Left renal pelvis (tissue), 4 donors: ENCODE results near the gene SMARCC2. TPM values are rescaled to one million over a fixed set of nuclear protein-coding genes. Genes with fewer than 3 reads are reported as not detected.
"Not testable (repeated sequence)": the region's sequence is repeated elsewhere in the genome, so short reads cannot be mapped to it uniquely, and the experiment has no call there.

Source experiments
- DNase-seq, 4 donors: peaks; one replicate each; pipeline ENCODE4 v3.0.0-alpha.2; 2013; ENCODE audit warnings: low read depth in 4 of 4, low spot score in 3 of 4
- polyA plus RNA-seq, 4 donors: library from polyadenylated mRNA; unstranded; fragments of 120-200 nt; gene quantifications; one replicate each; pipeline ENCODE4 v1.2.1, GENCODE V29; 2013; ENCODE audit not compliant: insufficient read length in 4 of 4

The SMARCC2 gene
- polyA plus RNA-seq, 4 donors = 106 to 137 (median 129) TPM

- DNase-seq = no peak
These were observed 24.6 kb upstream of the SMARCC2 start for GRCh38 chr12:56213878-56214277.

DNA sequence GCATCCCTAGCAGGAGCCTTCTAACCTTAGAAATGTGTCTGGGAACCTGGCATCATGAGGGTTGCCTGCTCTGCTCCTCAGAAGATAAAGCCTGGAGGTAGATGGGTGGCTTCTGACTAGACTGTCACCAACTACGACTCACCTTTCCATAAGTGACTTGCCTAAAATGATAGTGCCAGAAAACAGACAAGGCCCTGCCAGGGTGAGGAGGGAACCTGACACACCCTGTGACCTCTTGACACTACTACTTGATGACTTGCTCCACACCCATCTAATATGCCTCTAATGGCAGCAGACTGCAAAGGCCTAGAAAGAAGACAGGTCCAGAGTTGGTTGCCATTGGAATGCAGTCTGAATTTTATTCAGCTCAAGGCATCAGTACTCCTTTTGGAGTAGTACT is 23.1 kb upstream of the SMARCC2 start:
- DNase-seq = no peak

GRCh38 chr12:56208006-56208405 is 18.7 kb upstream of the SMARCC2 start:
- DNase-seq = no peak

- no peak for DNase-seq
These were observed 17.3 kb upstream of the SMARCC2 start for GRCh38 chr12:56206452-56207166.

- DNase-seq = no peak
These were observed 16.2 kb upstream of the SMARCC2 start for GRCh38 chr12:56205445-56205844.

DNA sequence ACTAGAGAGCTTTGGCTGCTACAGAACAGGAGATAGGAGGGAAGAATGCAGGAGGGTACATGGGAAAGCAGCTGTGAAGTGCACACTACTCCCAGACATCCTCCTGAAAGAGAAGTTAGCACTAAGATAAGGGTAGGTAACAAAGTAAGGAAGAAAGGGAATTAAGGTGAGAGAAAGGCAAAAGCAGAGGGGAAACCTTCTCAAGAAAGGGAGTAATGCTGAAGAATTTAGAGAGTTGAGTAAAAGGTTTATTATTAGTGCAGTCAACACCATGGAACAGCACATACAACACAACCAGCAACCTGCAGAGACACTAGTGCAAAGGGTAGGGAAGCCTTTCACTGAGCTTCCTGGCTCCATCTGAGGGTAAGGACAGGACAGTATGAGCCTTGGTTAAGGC is 15.0 kb upstream of the SMARCC2 start:
- DNase-seq = no peak

- no peak for DNase-seq
These were observed 13.6 kb upstream of the SMARCC2 start for GRCh38 chr12:56202838-56203237.

DNA sequence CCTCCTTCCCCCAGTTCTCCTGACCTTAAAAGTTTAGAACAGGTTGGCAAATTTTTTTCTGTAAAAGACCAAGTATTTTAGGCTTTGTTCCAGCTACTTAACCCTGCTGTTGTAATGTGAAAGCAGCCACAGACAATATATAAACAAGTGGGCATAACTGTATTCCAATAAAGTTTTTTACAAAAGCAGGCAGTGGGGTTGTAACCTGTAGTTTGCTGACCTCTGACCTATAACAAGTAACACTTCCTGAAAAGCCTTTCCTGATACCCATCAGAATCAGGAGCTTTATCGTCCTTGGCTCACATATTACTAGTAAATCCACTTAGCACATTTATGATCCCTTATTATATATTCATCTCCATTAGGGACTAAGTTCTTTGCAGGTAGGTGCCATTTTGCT is 13.1 kb upstream of the SMARCC2 start:
- no peak for DNase-seq

- DNase-seq = no peak
These were observed 9.6 kb upstream of the SMARCC2 start for GRCh38 chr12:56198836-56199235.

GRCh38 chr12:56197921-56198635 is 8.8 kb upstream of the SMARCC2 start:
- DNase-seq = no peak

DNA sequence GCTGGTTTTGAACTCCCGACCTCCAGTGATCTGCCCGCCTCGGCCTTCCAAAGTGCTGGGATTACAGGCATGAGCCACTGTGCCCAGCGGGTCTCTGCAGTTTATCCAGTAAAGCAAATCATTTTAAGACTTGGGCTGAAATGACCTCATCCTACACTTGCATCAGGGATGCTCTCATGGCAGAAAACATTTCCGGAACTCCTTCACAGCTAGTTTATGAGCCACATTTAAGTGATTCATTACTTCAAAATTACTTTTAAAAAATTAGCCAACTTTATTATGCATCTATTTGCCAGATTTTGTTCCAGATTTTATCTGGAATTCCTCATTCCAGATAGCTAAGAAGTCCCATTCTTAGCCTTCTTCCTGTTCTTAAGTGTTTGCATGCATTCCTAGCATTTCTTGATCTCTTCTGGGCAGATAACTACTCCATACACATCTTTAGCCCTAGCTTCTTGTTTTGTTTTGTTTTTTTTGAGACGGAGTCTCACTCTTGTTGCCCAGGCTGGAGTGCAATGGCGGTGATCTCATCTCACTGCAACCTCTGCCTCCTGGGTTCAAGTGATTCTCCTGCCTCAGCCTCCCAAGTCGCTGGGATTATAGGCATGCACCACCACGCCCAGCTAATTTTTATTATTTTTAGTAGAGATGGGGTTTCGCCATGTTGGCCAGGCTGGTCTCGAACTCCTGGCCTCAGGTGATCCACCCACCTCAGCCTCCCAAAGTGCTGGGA is 7.7 kb upstream of the SMARCC2 start:
- DNase-seq = not testable (repeated sequence)

GRCh38 chr12:56193025-56193578 is 3.8 kb upstream of the SMARCC2 start:
- peak in 3 of 4 donors; percentile 56 to 77 (median 66) for DNase-seq

DNA sequence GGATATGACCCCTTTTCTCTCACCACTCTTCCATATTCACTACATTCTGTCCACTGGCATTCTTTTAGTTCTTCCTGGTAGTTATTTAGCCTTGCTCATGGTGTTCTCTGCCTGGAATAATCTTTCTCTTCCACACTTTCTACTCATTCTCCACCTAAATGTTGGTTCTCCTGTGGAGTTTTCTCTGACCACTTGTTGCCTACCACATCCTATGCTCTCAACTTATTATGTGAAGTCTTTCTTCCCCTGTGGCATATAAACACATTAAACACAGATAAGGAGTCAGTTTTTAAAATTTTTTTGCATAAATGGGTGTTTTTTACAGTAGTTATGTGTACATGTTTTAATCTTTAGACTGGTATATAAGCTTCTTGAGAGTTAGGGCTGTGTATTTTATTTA is 3.3 kb upstream of the SMARCC2 start:
- DNase-seq = no peak

DNA sequence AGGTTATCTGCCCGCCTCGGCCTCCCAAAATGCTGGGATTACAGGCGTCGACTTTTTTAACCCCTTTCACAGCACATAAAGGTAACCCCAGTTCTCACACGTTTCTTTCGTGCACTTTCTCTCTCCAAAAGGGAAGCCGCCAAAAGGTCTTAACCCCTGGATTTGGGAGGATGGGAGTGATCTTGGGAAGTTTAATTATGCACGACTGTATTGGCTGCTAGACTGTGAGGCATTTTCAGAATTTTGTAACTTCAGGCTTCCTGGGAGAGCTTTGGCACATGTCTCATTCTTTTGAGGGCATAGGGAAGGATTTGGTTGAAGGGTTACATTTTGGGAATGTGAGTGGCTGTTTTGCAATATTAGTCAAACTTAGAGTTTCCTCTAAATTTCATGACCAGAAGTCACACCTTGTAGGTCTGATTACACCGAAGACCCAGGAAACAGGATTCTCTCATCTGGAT is 1.4 kb upstream of the SMARCC2 start:
- DNase-seq = no peak

GRCh38 chr12:56189918-56190694 is 823 bp upstream of the SMARCC2 start:
- peak; percentile 87 to 90 (median 89) for DNase-seq

DNA sequence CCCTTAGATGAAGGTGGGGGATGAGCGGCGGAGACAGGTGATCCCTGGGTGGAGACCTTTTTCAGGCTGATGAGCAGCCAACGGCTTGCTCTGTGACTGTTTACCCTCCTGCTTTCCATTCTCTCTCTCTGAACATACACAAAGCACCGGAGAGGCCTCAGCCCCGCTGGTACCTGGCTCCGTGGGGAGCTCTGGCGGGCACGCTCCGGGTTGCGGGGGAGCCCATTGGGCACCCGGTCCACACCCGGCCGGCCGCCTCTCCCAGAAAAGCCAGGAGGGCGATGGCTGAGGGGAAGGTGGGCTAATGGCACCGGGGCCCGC is 545 bp downstream of the SMARCC2 start:
- no peak for DNase-seq

- DNase-seq = no peak
These were observed 1.0 kb downstream of the SMARCC2 start for GRCh38 chr12:56188131-56188777.

DNA sequence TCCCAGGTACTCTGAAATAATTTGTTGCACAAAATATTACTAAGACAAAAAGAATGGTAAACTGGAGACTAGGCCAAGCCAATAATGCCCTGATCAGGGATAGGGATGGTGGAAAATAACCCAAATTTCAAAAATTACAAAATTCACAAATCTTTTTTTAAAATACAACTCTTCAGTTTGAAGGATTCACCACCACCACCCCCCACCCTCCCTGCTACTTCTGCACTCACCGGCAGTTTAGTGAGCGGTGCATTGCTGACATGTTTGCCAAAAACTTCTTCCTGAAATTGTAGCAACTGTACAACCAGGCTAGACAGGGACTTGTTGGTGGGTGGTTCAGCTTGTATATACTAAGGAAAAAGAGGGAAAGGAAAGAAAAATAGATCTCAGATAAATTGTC is 2.3 kb downstream of the SMARCC2 start:
- no peak for DNase-seq

DNA sequence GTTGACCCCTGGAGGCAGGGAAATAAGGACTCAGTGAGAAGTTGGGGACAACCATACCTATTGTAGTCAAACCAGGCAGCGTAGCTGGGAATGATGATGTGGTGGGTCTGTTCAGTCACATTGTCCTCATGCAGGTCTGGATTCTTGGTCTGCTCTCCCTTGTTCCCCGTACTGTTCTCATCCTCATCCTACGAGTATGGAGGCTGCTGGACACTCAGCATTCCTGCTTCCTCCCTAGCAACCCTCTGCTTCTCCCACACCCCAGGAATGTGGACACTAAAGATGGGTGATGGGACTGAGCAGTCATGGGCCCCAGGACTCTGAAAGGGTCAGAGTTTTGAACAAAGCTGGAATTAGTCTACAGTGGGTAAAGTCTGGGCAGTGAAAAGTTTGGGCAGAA is 10.9 kb downstream of the SMARCC2 start:
- no peak for DNase-seq

DNA sequence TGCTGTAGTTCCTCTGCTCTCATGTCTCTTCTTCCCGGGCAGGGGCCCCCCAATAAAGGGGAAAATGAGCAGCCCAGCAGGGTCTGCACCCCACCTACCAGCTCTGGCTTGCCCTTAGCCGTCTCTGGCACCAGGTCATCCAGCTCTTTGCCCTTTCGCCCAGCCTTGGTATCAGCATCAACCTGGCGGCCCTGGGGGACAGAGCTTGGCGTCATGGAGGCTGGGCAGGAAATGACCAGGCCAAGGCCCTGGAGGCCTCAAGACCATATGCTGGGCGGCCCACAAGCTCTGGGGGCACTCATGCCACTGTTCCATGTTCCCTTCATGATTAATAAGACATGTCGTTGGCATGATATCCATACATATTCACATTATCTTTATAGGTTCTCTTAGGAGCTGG is 16.4 kb downstream of the SMARCC2 start:
- DNase-seq = no peak
